ENCODE measurements around the gene CEP104.

Gene CEP104

GRCh38 chr1:3774276-3774945 lies 82.6 kb downstream of the CEP104 start:
- no peak for DNase-seq (ENCODE audit: extremely low spot score)
- POLR2A ChIA-PET, result interaction anchor here (1.6 kb wide), 1 partner anchor 22 kb away, joined by 3 read pairs; the partner anchor contains the start of gene LRRC47

GRCh38 chr1:3773572-3774275 lies 83.3 kb downstream of the CEP104 start:
- ChIA-PET CTCF (no interaction called here), POLR2A (interaction anchor here (1.6 kb wide), 1 partner anchor 23 kb away, joined by 3 read pairs; the partner anchor contains the start of gene LRRC47)
- no peak for DNase-seq (ENCODE audit: extremely low spot score)
- TF ChIP-seq FOXA1 (IDR thresholded peaks at IDR 0.05) (no peak), HDGF (IDR thresholded peaks at IDR 0.05; ENCODE audit: borderline replicate concordance) (no peak), SUZ12 (IDR thresholded peaks at IDR 0.05) (no peak), ZNF384 (IDR thresholded peaks at IDR 0.05) (no peak), LEF1 (IDR thresholded peaks at IDR 0.05; ENCODE audit: borderline replicate concordance) (no peak), FOXM1 (IDR thresholded peaks at IDR 0.05; ENCODE audit: borderline replicate concordance) (no peak), FOXK2 (IDR thresholded peaks at IDR 0.05) (no peak), ARNT (IDR thresholded peaks at IDR 0.05) (no peak), SP1 (IDR thresholded peaks at IDR 0.05) (no peak), TARDBP (IDR thresholded peaks at IDR 0.05) (no peak), NFRKB (IDR thresholded peaks at IDR 0.05) (no peak), BHLHE40 (IDR thresholded peaks at IDR 0.05; ENCODE audit: borderline replicate concordance) (no peak), ELF4 (IDR thresholded peaks at IDR 0.05) (no peak)

More at GRCh38 chr1:3774276-3774945, 82.6 kb downstream of the CEP104 start:
- TF ChIP-seq NFRKB (IDR thresholded peaks at IDR 0.05) (no peak), ELF4 (IDR thresholded peaks at IDR 0.05) (no peak), L3MBTL2 (conservative IDR thresholded peaks at IDR 0.05) (no peak), FOXK2 (IDR thresholded peaks at IDR 0.05) (no peak), SP1 (IDR thresholded peaks at IDR 0.05) (no peak), BHLHE40 (IDR thresholded peaks at IDR 0.05; ENCODE audit: borderline replicate concordance) (no peak), SUZ12 (IDR thresholded peaks at IDR 0.05) (no peak), ZNF384 (IDR thresholded peaks at IDR 0.05) (no peak), ARNT (IDR thresholded peaks at IDR 0.05) (no peak), TARDBP (IDR thresholded peaks at IDR 0.05) (no peak), LEF1 (IDR thresholded peaks at IDR 0.05; ENCODE audit: borderline replicate concordance) (no peak), HDGF (IDR thresholded peaks at IDR 0.05; ENCODE audit: borderline replicate concordance) (no peak), FOXA1 (IDR thresholded peaks at IDR 0.05) (no peak), FOXM1 (IDR thresholded peaks at IDR 0.05; ENCODE audit: borderline replicate concordance) (no peak), CTBP1 (IDR thresholded peaks at IDR 0.05; ENCODE audit: borderline replicate concordance) (no peak)
- TF ChIP-seq, protein P1, sequence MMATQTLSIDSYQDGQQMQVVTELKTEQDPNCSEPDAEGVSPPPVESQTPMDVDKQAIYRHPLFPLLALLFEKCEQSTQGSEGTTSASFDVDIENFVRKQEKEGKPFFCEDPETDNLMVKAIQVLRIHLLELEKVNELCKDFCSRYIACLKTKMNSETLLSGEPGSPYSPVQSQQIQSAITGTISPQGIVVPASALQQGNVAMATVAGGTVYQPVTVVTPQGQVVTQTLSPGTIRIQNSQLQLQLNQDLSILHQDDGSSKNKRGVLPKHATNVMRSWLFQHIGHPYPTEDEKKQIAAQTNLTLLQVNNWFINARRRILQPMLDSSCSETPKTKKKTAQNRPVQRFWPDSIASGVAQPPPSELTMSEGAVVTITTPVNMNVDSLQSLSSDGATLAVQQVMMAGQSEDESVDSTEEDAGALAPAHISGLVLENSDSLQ (IDR thresholded peaks at IDR 0.05), result no peak
- CTCF ChIA-PET, result no interaction called here

DNA sequence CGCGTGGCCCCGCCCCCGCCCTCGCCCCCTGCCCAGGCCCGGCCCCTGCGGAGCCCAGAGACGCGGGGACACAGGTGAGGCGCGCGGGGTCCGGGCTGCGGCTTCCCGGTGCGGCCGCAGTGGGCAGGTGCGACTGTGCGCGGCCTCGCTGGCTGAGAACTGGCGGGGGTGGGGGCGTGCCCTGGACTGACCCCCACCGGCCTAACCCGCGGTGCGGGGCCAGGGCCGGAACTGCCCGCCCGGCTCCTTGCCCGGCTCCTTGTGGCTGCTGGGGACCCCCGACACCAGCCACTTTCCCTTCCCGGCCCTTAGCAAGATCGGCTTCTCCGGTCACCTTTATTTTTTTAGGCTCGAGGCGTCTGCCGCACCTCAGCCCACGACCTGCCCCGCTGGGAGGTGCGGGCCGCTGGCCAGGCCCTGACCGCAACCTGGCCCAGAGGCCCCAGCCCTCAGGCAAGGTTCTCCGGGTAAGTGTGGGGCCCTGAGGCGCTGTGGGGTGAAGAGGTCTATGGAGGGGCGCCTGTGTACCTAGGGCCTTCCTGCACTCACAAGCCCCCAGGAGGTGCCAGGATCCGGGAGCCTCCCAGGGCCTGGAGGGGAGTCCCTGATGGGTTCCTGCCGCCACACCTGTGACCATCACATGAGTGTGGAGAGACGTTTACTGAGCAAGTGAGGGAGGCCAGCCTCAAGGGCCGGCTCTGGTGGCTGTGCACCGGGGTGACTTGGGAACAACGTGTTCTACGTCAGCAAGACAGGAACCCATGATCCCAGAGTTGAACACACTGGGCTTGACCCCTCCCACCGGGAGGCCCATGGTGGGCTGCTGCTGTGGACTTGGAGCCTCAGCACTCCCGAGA lies 84.1 kb downstream of the CEP104 start, which contains the start of gene SMIM1:
TSS of gene SMIM1 (plus strand) at position 35 of the 857 bp plus-strand sequence. CDS start 2,625 bp downstream, outside the sequence.
- CTCF ChIA-PET, result no interaction called here
- POLR2A ChIA-PET, result interaction anchor here (1.6 kb wide), 1 partner anchor 24 kb away, joined by 3 read pairs; the partner anchor contains the start of gene LRRC47
- TF ChIP-seq BHLHE40 (IDR thresholded peaks at IDR 0.05; ENCODE audit: borderline replicate concordance) (no peak), ZNF384 (IDR thresholded peaks at IDR 0.05) (no peak), FOXK2 (IDR thresholded peaks at IDR 0.05) (no peak), SP1 (IDR thresholded peaks at IDR 0.05) (no peak), ARNT (IDR thresholded peaks at IDR 0.05) (no peak), HDGF (IDR thresholded peaks at IDR 0.05; ENCODE audit: borderline replicate concordance) (no peak), LEF1 (IDR thresholded peaks at IDR 0.05; ENCODE audit: borderline replicate concordance) (no peak)
- DNase-seq (ENCODE audit: extremely low spot score), result no peak

DNA sequence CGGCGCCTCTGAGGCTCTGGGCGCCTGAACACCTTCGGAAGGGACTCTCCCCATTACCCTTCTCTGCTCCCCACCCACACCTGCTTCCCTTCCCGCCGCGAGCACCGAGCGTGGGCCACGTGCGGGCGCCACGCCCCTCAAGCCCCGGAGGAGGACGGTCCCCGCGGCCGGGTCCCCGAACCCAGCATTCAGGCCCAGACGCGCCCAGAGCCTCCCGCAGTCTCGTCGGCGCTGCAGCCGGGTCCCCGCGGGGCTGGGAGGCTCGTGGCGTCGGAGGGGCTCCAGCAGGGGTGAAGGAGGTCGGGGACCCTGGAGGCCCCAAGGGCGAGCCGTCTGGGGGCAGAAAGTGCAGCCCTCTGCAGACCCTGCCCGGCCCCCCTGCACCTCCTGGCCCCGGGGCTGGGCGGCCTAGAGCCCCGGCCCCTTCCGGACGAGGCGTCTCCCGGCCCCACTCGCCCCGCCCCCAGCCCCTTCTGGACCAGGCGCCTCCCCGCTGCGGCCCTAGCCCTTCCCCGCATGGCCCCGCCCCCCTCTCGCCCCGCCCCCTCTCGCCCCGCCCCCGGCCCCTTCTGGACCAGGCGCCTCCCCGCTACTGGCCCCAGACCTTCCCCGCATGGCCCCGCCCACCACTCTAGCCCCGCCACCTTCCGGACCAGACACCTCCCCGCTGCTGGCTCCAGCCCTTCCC lies 84.8 kb downstream of the CEP104 start:
- peak; percentile 75 for TF ChIP-seq L3MBTL2 (conservative IDR thresholded peaks at IDR 0.05)
- no peak for TF ChIP-seq FOXM1 (IDR thresholded peaks at IDR 0.05; ENCODE audit: borderline replicate concordance)
- CTCF ChIA-PET, result no interaction called here

GRCh38 chr1:3771108-3772026 lies 85.6 kb downstream of the CEP104 start:
- TF ChIP-seq BHLHE40 (IDR thresholded peaks at IDR 0.05; ENCODE audit: borderline replicate concordance) (no peak), CTBP1 (IDR thresholded peaks at IDR 0.05; ENCODE audit: borderline replicate concordance) (no peak), ZNF384 (IDR thresholded peaks at IDR 0.05) (no peak), ARNT (IDR thresholded peaks at IDR 0.05) (no peak), FOXA1 (IDR thresholded peaks at IDR 0.05) (no peak), LEF1 (IDR thresholded peaks at IDR 0.05; ENCODE audit: borderline replicate concordance) (no peak), L3MBTL2 (conservative IDR thresholded peaks at IDR 0.05) (no peak)
- TF ChIP-seq, protein P1 (IDR thresholded peaks at IDR 0.05), result no peak
- no peak for DNase-seq (ENCODE audit: extremely low spot score)
- ChIA-PET CTCF (no interaction called here), POLR2A (interaction anchor here (0.6 to 3.0 kb wide), 3 partner anchors 11 to 43 kb away, joined by 3 to 11 read pairs (median 5); partner anchors contain the start of gene LRRC47)

More for the DNA sequence above, 84.8 kb downstream of the CEP104 start:
- POLR2A ChIA-PET, result interaction anchor here (0.6 to 3.0 kb wide), 3 partner anchors 11 to 44 kb away, joined by 3 to 11 read pairs (median 5); partner anchors contain the start of gene LRRC47
- peak; percentile 99 for DNase-seq (ENCODE audit: extremely low spot score)
